Neural cell (in vitro differentiated cells): ENCODE measurements around the gene PRKX. TPM values are rescaled to one million over a fixed set of nuclear protein-coding genes. Genes with fewer than 3 reads are reported as not detected.
"Not testable (repeated sequence)": the region's sequence is repeated elsewhere in the genome, so short reads cannot be mapped to it uniquely, and the experiment has no call there.

Experiments used
- H2AFZ ChIP-seq: fragments of 200-600, 300-800 bp; sonication (generic), shearing (Covaris generic); 2 replicates; pipeline ENCODE4 v1.6.0; 2014; ENCODE audit warnings: low read depth, mild to moderate bottlenecking, antibody characterized with exemption, low read length, moderate library complexity
- H3F3A ChIP-seq: fragments of 200-600 bp; shearing (Covaris generic); 2 replicates; pipeline ENCODE4 v1.6.1; 2016; ENCODE audit warnings: mild to moderate bottlenecking, moderate library complexity, mixed read lengths, antibody characterized with exemption, low read length; ENCODE audit not compliant: insufficient read depth, poor library complexity, severe bottlenecking
- H3K27ac ChIP-seq: fragments of 200-600, 300-800 bp; sonication (generic), shearing (Covaris generic); 2 replicates; pipeline ENCODE4 v1.5.1; 2014; ENCODE audit warnings: mild to moderate bottlenecking, low read length, moderate library complexity
- H3K27me3 ChIP-seq: fragments of 300-800, 200-600 bp; sonication (generic), shearing (Covaris generic); 2 replicates; pipeline ENCODE4 v1.6.0; 2014; ENCODE audit warnings: mild to moderate bottlenecking, low read depth, low read length, moderate library complexity; ENCODE audit not compliant: insufficient read depth
- H3K36me3 ChIP-seq: fragments of 300-800, 200-600 bp; sonication (generic), shearing (Covaris generic); 2 replicates; pipeline ENCODE4 v1.5.1; 2014; ENCODE audit warnings: mild to moderate bottlenecking, antibody characterized with exemption, low read length, moderate library complexity; ENCODE audit not compliant: insufficient read depth
- H3K4me2 ChIP-seq: fragments of 300-800, 200-600 bp; sonication (generic), shearing (Covaris generic); 2 replicates; pipeline ENCODE4 v1.6.0; 2014; ENCODE audit warnings: mild to moderate bottlenecking, low read length
- H3K4me3 ChIP-seq: fragments of 300-800, 200-600 bp; sonication (generic), shearing (Covaris generic); 2 replicates; pipeline ENCODE4 v1.5.1; 2014; ENCODE audit warnings: mild to moderate bottlenecking, low read length, moderate library complexity
- H3K79me2 ChIP-seq: fragments of 200-600 bp; shearing (Covaris generic); replicated peaks from 2 replicates; pipeline ENCODE4 v1.6.0; 2014; ENCODE audit warnings: mild to moderate bottlenecking, low read length, moderate library complexity; ENCODE audit not compliant: insufficient read depth
- H3K9ac ChIP-seq: fragments of 300-800, 200-600 bp; sonication (generic), shearing (Covaris generic); 2 replicates; pipeline ENCODE4 v1.6.1; 2016; ENCODE audit warnings: mild to moderate bottlenecking, low read length, mixed read lengths
- H3K9me2 ChIP-seq: fragments of 200-600 bp; shearing (Covaris generic); 2 replicates; pipeline ENCODE4 v1.6.1; 2016; ENCODE audit warnings: mild to moderate bottlenecking, low read length, mixed read lengths; ENCODE audit not compliant: insufficient read depth
- H3K9me3 ChIP-seq: fragments of 200-600, 300-800 bp; sonication (generic), shearing (Covaris generic); 2 replicates; pipeline ENCODE4 v1.6.1; 2016; ENCODE audit warnings: mild to moderate bottlenecking, mixed run types, low read length, moderate library complexity, mixed read lengths
- H4K20me1 ChIP-seq: fragments of 200-600 bp; shearing (Covaris generic); 2 replicates; pipeline ENCODE4 v1.6.1; 2016; ENCODE audit warnings: mild to moderate bottlenecking, mixed run types; ENCODE audit not compliant: insufficient read depth
- EP300 ChIP-seq: fragments of 450-650 bp; conservative IDR thresholded peaks from 2 replicates; pipeline ENCODE4 v1.6.1; 2014; ENCODE audit warnings: antibody characterized with exemption, mild to moderate bottlenecking, moderate library complexity; ENCODE audit not compliant: poor library complexity, severe bottlenecking
- EZH2 ChIP-seq: fragments of 200-600, 300-800 bp; shearing (Covaris generic), sonication (generic); IDR thresholded peaks from 2 replicates; pipeline ENCODE4 v1.6.1; 2014; ENCODE audit warnings: antibody characterized with exemption, low read length, borderline replicate concordance, mild to moderate bottlenecking; ENCODE audit not compliant: insufficient read depth, poor library complexity, severe bottlenecking
- MXI1 ChIP-seq: fragments of 450-650 bp; conservative IDR thresholded peaks from 2 replicates; pipeline ENCODE4 v1.6.1; 2014; ENCODE audit warnings: antibody characterized with exemption, mild to moderate bottlenecking; ENCODE audit not compliant: poor library complexity, severe bottlenecking
- POLR2AphosphoS5 ChIP-seq: IDR thresholded peaks from 2 replicates; pipeline ENCODE4 v1.6.1; 2012
- RAD21 ChIP-seq: fragments of 450-650 bp; conservative IDR thresholded peaks from 2 replicates; pipeline ENCODE4 v1.6.1; 2014; ENCODE audit warnings: antibody characterized with exemption, mild to moderate bottlenecking, moderate library complexity
- SMC3 ChIP-seq: fragments of 450-650 bp; conservative IDR thresholded peaks from 2 replicates; pipeline ENCODE4 v1.6.1; 2014; ENCODE audit warnings: antibody characterized with exemption, mild to moderate bottlenecking, moderate library complexity; ENCODE audit not compliant: poor library complexity
- TAF1 ChIP-seq: IDR thresholded peaks from 2 replicates; pipeline ENCODE4 v1.6.1; 2012; ENCODE audit warnings: low read depth
- polyA plus RNA-seq: library from polyadenylated mRNA; depleted of rRNA; stranded (reverse); fragments of >200 nt; gene quantifications from 2 replicates; pipeline ENCODE4 v1.2.3, GENCODE V29; 2014
- TF ChIP-seq, protein P1 (sequence below): IDR thresholded peaks from 2 replicates; pipeline ENCODE4 v1.6.1; 2012; ENCODE audit warnings: borderline replicate concordance
- TF ChIP-seq, protein P2 (sequence below): fragments of 450-650 bp; IDR thresholded peaks from 2 replicates; pipeline ENCODE4 v1.5.1; 2014; ENCODE audit warnings: antibody characterized with exemption, mild to moderate bottlenecking, moderate library complexity; ENCODE audit not compliant: poor library complexity, severe bottlenecking

PRKX gene
- polyA plus RNA-seq, 1 donor from 2014 or later, result 27.4 TPM

DNA sequence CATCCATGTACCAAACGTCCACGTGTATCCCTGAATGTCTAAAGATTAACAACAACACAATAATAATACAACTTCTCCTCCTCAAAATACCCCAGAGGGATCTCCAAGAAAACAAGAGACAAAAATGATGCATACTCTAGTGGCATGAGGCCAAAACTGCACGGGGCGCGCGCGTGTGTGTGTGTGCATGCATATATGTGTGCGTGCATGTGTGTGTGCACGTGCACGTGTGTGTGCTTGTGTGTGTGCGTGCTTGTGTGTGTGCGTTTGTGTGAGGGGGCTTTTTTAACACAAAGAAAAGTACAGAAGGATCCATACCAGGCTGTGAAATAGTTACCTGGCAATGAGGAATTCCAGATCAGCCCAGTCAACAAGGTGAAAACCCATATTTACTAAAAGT is 48.5 kb downstream of the PRKX start:
- H3K36me3 ChIP-seq, result no peaks in the 10 kb centered on the region
- H3K27ac ChIP-seq, result no peak overlapping the region
- no peaks in the 10 kb centered on the region for H3K9me3 ChIP-seq
- no peak overlapping the region for H2AFZ ChIP-seq
- H4K20me1 ChIP-seq, result no peaks in the 10 kb centered on the region
- H3K9me2 ChIP-seq, result no peaks in the 10 kb centered on the region
- no peaks in the 10 kb centered on the region for H3F3A ChIP-seq
- H3K9ac ChIP-seq, result no peak overlapping the region
- no peaks in the 10 kb centered on the region for H3K27me3 ChIP-seq
- TF ChIP-seq MXI1 (no peak), RAD21 (no peak), POLR2AphosphoS5 (no peak), EP300 (no peak), SMC3 (no peak), EZH2 (no peak), TAF1 (no peak)
- TF ChIP-seq, protein P1, sequence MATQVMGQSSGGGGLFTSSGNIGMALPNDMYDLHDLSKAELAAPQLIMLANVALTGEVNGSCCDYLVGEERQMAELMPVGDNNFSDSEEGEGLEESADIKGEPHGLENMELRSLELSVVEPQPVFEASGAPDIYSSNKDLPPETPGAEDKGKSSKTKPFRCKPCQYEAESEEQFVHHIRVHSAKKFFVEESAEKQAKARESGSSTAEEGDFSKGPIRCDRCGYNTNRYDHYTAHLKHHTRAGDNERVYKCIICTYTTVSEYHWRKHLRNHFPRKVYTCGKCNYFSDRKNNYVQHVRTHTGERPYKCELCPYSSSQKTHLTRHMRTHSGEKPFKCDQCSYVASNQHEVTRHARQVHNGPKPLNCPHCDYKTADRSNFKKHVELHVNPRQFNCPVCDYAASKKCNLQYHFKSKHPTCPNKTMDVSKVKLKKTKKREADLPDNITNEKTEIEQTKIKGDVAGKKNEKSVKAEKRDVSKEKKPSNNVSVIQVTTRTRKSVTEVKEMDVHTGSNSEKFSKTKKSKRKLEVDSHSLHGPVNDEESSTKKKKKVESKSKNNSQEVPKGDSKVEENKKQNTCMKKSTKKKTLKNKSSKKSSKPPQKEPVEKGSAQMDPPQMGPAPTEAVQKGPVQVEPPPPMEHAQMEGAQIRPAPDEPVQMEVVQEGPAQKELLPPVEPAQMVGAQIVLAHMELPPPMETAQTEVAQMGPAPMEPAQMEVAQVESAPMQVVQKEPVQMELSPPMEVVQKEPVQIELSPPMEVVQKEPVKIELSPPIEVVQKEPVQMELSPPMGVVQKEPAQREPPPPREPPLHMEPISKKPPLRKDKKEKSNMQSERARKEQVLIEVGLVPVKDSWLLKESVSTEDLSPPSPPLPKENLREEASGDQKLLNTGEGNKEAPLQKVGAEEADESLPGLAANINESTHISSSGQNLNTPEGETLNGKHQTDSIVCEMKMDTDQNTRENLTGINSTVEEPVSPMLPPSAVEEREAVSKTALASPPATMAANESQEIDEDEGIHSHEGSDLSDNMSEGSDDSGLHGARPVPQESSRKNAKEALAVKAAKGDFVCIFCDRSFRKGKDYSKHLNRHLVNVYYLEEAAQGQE, result no peak
- TF ChIP-seq, protein P2, sequence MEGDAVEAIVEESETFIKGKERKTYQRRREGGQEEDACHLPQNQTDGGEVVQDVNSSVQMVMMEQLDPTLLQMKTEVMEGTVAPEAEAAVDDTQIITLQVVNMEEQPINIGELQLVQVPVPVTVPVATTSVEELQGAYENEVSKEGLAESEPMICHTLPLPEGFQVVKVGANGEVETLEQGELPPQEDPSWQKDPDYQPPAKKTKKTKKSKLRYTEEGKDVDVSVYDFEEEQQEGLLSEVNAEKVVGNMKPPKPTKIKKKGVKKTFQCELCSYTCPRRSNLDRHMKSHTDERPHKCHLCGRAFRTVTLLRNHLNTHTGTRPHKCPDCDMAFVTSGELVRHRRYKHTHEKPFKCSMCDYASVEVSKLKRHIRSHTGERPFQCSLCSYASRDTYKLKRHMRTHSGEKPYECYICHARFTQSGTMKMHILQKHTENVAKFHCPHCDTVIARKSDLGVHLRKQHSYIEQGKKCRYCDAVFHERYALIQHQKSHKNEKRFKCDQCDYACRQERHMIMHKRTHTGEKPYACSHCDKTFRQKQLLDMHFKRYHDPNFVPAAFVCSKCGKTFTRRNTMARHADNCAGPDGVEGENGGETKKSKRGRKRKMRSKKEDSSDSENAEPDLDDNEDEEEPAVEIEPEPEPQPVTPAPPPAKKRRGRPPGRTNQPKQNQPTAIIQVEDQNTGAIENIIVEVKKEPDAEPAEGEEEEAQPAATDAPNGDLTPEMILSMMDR, result no peak
- H3K4me2 ChIP-seq, result no peak overlapping the region
- H3K4me3 ChIP-seq, result no peak overlapping the region
- H3K79me2 ChIP-seq, result no peaks in the 10 kb centered on the region

DNA sequence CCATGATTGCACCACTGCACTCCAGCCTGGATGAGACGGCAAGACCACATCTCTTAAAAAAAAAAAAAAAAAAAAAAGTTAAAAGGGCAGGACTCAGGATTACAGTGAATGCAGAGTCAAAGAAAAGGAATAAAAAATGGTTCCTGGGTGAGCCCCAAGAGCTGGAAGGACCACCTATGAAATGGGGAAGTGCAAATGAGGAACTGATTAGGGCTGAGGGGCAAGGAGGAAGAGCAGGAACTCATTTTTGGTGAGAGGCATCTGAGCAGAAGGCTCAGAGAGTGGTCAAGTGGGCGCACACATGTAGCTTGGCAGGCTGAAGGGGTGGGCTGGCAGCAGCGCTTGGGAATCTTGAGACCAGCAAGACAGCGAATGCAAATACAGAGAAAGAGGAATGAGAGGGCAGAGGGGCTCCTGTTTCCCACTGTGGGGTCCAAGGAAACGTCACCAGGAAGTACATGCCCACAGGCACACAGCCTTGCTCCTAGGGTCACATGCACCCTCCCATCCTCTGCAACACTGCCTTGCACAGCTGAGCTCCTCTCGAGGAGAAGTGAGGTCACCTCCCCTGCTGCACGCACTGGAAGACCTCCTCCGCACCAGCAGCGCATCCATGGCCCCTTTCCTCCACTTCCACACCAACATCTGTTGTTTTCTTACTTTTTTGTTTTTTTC is 49.7 kb downstream of the PRKX start:
- H4K20me1 ChIP-seq, H3F3A ChIP-seq, H3K9me2 ChIP-seq, H3K36me3 ChIP-seq, H3K79me2 ChIP-seq, H3K27ac ChIP-seq, H3K9me3 ChIP-seq, H3K9ac ChIP-seq, H3K4me2 ChIP-seq, H3K27me3 ChIP-seq, H2AFZ ChIP-seq, H3K4me3 ChIP-seq: not testable (repeated sequence)

DNA sequence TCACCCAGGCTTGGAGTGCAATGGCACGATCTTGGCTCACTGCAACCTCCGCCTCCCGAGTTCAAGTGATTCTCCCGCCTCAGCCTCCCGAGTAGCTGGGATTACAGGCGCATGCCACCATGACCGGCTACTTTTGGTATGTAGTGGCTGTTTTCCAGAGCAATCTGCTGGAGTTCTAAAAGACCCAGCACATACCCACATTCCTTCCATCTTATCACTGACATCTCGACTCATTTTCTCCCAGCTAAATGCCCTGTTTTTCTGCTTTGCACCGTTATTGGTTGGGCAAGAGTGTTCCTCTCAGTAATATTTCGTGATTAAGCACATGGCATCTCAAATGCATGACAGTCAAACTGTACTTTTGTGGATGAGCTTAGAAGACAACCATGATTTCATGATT is 53.7 kb downstream of the PRKX start:
- Histone ChIP-seq H3K36me3 (no peaks in the 10 kb centered on the region), H3K9me2 (no peaks in the 10 kb centered on the region), H3K4me3 (no peak overlapping the region), H3K27me3 (no peaks in the 10 kb centered on the region), H3F3A (no peaks in the 10 kb centered on the region), H3K4me2 (no peak overlapping the region), H2AFZ (no peak overlapping the region), H3K9me3 (no peaks in the 10 kb centered on the region), H3K79me2 (no peaks in the 10 kb centered on the region), H4K20me1 (no peaks in the 10 kb centered on the region), H3K27ac (no peak overlapping the region), H3K9ac (no peak overlapping the region)
- TF ChIP-seq, protein P2, result no peak
- no peak for TF ChIP-seq EP300
- no peak for TF ChIP-seq EZH2
- no peak for TF ChIP-seq TAF1
- TF ChIP-seq, protein P1, result no peak
